GM12892 (cell line): ENCODE measurements around the gene RALGDS.
"Not testable (repeated sequence)": the region's sequence is repeated elsewhere in the genome, so short reads cannot be mapped to it uniquely, and the experiment has no call there.

Source experiments
- POLR2A ChIP-seq: IDR thresholded peaks from 2 replicates; pipeline ENCODE4 v1.6.1; 2011; ENCODE audit warnings: low read depth, low read length, control low read depth
- POLR2AphosphoS5 ChIP-seq: IDR thresholded peaks from 2 replicates; pipeline ENCODE4 v1.6.1; 2011; ENCODE audit warnings: low read depth, low read length, control low read depth

GRCh38 chr9:133070500-133070961, 50.5 kb downstream of the RALGDS start:
- not testable (repeated sequence) for TF ChIP-seq POLR2AphosphoS5, POLR2A
